ENCODE data around the gene DDOST. TPM values are rescaled to one million over a fixed set of nuclear protein-coding genes. Genes with fewer than 3 reads are reported as not detected.

Gene DDOST
- total and polyA plus RNA-seq, 10 of the 15 experiments (the other 5 are each of a cell fraction or from before 2014, with no cell fraction given): 100 to 274 (median 201) TPM

DNA sequence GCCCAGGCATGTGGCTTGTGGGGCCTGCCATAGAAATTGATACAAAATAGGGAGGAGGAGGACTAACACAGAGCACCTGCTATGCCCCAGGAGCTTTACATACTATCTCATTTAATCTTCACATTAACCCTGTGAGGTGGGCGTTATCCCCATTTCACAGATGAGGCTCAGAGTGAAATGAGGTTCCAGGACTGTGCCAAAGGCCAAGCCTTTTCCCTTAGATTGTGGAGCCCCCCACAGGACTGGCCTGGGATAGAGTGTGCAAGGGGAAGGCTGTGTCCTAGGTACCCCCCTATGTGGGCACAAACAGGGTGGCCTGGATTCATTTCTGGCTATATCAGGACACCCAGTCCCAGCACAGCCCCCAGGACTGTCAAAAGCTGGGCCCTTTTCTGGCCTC, 2.2 kb upstream of the DDOST start:
- CTCF ChIA-PET: interaction anchor here (1.5 to 3.2 kb wide), 2 partner anchors 29 to 531 kb away, joined by 4 to 13 read pairs; no protein-coding TSS in a partner anchor
- in situ Hi-C loops (cut with MboI) (no loop called here), intact Hi-C loops (cut with micrococcal nuclease; ENCODE audit: unreplicated experiment) (no loop called here)
- RAD21 ChIA-PET (ENCODE audit: unreplicated experiment): no interaction called here
- no peak for ATAC-seq
- no peak overlapping the region for H2AFZ ChIP-seq (ENCODE audit: control insufficient read depth, low read depth, low read length)
- SMC1A ChIA-PET (ENCODE audit: uncharacterized antibody, unreplicated experiment): no interaction called here
- 7% methylated on average over 1 of the region's 1 CpG for WGBS (ENCODE audit: insufficient coverage, insufficient replicate concordance, low lambda C conversion rate, missing lambda C conversion rate)
- no TSS peak for BruUV-seq (replicated peaks)
- H3K9me3 ChIP-seq (replicated peaks; ENCODE audit: control insufficient read depth, insufficient read depth, low read length): no peaks in the 10 kb centered on the region
- no peak overlapping the region for H3K9ac ChIP-seq (ENCODE audit: control insufficient read depth, insufficient read depth, low read length)
- no peak overlapping the region for H3K4me2 ChIP-seq (ENCODE audit: control insufficient read depth, insufficient read depth)
- H3K4me3 ChIP-seq: no peak overlapping the region
- FAIRE-seq: no peak
- peaks cover 30% of the 10 kb centered on the region for H3K79me2 ChIP-seq (ENCODE audit: control insufficient read depth, insufficient read depth, low read length)
- H3K27ac ChIP-seq (ENCODE audit: control insufficient read depth, insufficient read depth): no peak overlapping the region
- no peaks in the 10 kb centered on the region for H4K20me1 ChIP-seq (ENCODE audit: control insufficient read depth, insufficient read depth)
- POLR2A ChIA-PET: interaction anchor here (0.6 kb wide), 1 partner anchor 239 kb away, joined by 6 read pairs; no protein-coding TSS in a partner anchor
- TF ChIP-seq ZBED1 (IDR thresholded peaks at IDR 0.05; ENCODE audit: borderline replicate concordance) (no peak), CHD4 (IDR thresholded peaks at IDR 0.05) (no peak), NFXL1 (IDR thresholded peaks at IDR 0.05; ENCODE audit: borderline replicate concordance) (no peak)
- TF ChIP-seq, protein P1, sequence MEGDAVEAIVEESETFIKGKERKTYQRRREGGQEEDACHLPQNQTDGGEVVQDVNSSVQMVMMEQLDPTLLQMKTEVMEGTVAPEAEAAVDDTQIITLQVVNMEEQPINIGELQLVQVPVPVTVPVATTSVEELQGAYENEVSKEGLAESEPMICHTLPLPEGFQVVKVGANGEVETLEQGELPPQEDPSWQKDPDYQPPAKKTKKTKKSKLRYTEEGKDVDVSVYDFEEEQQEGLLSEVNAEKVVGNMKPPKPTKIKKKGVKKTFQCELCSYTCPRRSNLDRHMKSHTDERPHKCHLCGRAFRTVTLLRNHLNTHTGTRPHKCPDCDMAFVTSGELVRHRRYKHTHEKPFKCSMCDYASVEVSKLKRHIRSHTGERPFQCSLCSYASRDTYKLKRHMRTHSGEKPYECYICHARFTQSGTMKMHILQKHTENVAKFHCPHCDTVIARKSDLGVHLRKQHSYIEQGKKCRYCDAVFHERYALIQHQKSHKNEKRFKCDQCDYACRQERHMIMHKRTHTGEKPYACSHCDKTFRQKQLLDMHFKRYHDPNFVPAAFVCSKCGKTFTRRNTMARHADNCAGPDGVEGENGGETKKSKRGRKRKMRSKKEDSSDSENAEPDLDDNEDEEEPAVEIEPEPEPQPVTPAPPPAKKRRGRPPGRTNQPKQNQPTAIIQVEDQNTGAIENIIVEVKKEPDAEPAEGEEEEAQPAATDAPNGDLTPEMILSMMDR (IDR thresholded peaks at IDR 0.05 in 2 of 3, conservative IDR thresholded peaks at IDR 0.05 in 1 of 3; ENCODE audit: control insufficient read depth in 2 of 3, extremely low read depth in 1 of 3, insufficient read depth in 1 of 3, low read depth in 3 of 3, low read length in 3 of 3): peak in 1 of 3 experiments; percentile 6; a peak in 1 of 6 replicates
- TF ChIP-seq, protein P2, sequence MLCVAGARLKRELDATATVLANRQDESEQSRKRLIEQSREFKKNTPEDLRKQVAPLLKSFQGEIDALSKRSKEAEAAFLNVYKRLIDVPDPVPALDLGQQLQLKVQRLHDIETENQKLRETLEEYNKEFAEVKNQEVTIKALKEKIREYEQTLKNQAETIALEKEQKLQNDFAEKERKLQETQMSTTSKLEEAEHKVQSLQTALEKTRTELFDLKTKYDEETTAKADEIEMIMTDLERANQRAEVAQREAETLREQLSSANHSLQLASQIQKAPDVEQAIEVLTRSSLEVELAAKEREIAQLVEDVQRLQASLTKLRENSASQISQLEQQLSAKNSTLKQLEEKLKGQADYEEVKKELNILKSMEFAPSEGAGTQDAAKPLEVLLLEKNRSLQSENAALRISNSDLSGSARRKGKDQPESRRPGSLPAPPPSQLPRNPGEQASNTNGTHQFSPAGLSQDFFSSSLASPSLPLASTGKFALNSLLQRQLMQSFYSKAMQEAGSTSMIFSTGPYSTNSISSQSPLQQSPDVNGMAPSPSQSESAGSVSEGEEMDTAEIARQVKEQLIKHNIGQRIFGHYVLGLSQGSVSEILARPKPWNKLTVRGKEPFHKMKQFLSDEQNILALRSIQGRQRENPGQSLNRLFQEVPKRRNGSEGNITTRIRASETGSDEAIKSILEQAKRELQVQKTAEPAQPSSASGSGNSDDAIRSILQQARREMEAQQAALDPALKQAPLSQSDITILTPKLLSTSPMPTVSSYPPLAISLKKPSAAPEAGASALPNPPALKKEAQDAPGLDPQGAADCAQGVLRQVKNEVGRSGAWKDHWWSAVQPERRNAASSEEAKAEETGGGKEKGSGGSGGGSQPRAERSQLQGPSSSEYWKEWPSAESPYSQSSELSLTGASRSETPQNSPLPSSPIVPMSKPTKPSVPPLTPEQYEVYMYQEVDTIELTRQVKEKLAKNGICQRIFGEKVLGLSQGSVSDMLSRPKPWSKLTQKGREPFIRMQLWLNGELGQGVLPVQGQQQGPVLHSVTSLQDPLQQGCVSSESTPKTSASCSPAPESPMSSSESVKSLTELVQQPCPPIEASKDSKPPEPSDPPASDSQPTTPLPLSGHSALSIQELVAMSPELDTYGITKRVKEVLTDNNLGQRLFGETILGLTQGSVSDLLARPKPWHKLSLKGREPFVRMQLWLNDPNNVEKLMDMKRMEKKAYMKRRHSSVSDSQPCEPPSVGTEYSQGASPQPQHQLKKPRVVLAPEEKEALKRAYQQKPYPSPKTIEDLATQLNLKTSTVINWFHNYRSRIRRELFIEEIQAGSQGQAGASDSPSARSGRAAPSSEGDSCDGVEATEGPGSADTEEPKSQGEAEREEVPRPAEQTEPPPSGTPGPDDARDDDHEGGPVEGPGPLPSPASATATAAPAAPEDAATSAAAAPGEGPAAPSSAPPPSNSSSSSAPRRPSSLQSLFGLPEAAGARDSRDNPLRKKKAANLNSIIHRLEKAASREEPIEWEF (IDR thresholded peaks at IDR 0.05; ENCODE audit: insufficient replicate concordance, low read depth, low read length): no peak
- H3K27me3 ChIP-seq (replicated peaks in 1 of 2; ENCODE audit: control insufficient read depth in 2 of 2, insufficient read depth in 2 of 2, low read length in 1 of 2): no peaks in the 10 kb centered on the region
- 0 out of 2 replicates have a peak, but pooled peaks cover 10% of the 10 kb centered on the region for H3K4me1 ChIP-seq (ENCODE audit: control insufficient read depth, insufficient read depth, low read length)
- H3K36me3 ChIP-seq (ENCODE audit: control insufficient read depth in 2 of 2, insufficient read depth in 2 of 2, low read length in 1 of 2): 0 out of 4 replicates have a peak, but pooled peaks cover 0 to 7% of the 10 kb centered on the region in 2 experiments
- no peak for DNase-seq (ENCODE audit: low read depth, low spot score)
